Gastrocnemius medialis (tissue), 4 donors: ENCODE data around the gene CAPSL. TPM values are rescaled to one million over a fixed set of nuclear protein-coding genes. Genes with fewer than 3 reads are reported as not detected.
"Not testable (repeated sequence)": the region's sequence is repeated elsewhere in the genome, so short reads cannot be mapped to it uniquely, and the experiment has no call there.

Experiments used
- ATAC-seq, 2 donors: fragments of 150-250 bp; one replicate each; pipeline ENCODE4 v1.9.1; 2016
- DNase-seq, 2 donors: peaks; one replicate each; pipeline ENCODE4 v3.0.0-alpha.2; 2019
- H3K27ac ChIP-seq, 4 donors: fragments of 200-600 bp; sonication (generic); 1 replicate in 1 of 4; 2 replicates in 3 of 4; pipeline ENCODE4 v1.5.1; 2016 to 2018; ENCODE audit warnings: mild to moderate bottlenecking in 2 of 4, moderate library complexity in 1 of 4
- H3K27me3 ChIP-seq, 3 donors: fragments of 200-600 bp; sonication (generic) in 2 of 3; 1 replicate in 1 of 3; 2 replicates in 2 of 3; pipeline versions ENCODE4 v1.5.1 to v1.6.0; 2016 to 2019; ENCODE audit warnings: mild to moderate bottlenecking in 1 of 3, moderate library complexity in 1 of 3
- H3K36me3 ChIP-seq, 2 donors: fragments of 200-600 bp; sonication (generic) in 1 of 2; one replicate each; pipeline ENCODE4 v1.5.1; 2017 to 2018
- H3K4me1 ChIP-seq, 2 donors: fragments of 200-600 bp; sonication (generic) in 1 of 2; one replicate each; pipeline ENCODE4 v1.5.1; 2016 to 2017; ENCODE audit warnings: mild to moderate bottlenecking in 2 of 2
- H3K4me3 ChIP-seq, 4 donors: fragments of 200-600 bp; sonication (generic) in 3 of 4; 1 replicate in 1 of 4; 2 replicates in 3 of 4; pipeline ENCODE4 v1.5.1; 2016 to 2019; ENCODE audit warnings: mild to moderate bottlenecking in 2 of 4
- H3K9me3 ChIP-seq, 3 donors: fragments of 200-600 bp; sonication (generic) in 2 of 3; 1 replicate in 1 of 3; 2 replicates in 2 of 3; pipeline ENCODE4 v1.5.1; 2016 to 2019
- POLR2A ChIP-seq, 2 donors: fragments of 450-650 bp; IDR thresholded peaks; one replicate each; pipeline ENCODE4 v1.6.1; 2017; ENCODE audit warnings: antibody characterized with exemption in 2 of 2, mild to moderate bottlenecking in 2 of 2, moderate library complexity in 2 of 2
- in situ Hi-C, 4 donors: fragments of 200-750 bp; cut with MboI; loops; one replicate each; pipeline versions ENCODE4 v1.15.0 to v1.8.0; 2017; ENCODE audit warnings: low sequenced_read_pairs in 4 of 4
- intact Hi-C: fragments of 100-400 bp; cut with DNase I; formaldehyde crosslinking; loops from one replicate; pipeline ENCODE4 v1.15.1; 2023; ENCODE audit warnings: low total_unique reads
- total RNA-seq, 4 donors: library from RNA; depleted of rRNA; stranded (reverse); fragments of >200 nt; gene quantifications; one replicate each; pipeline versions ENCODE4 v1.1.0 to v1.2.3, GENCODE V29; 2016
- TF ChIP-seq, protein P1 (sequence below), 5 experiments: fragments of 450-650 bp in 3 of 5; fragments of 200-600 bp in 2 of 5; sonication (generic) in 2 of 5; IDR thresholded peaks in 4 of 5; conservative IDR thresholded peaks in 1 of 5; 1 replicate in 4 of 5; 2 replicates in 1 of 5; pipeline ENCODE4 v1.5.1; 2016 to 2019; ENCODE audit warnings: antibody characterized with exemption in 5 of 5, mild to moderate bottlenecking in 3 of 5, moderate library complexity in 3 of 5

CAPSL gene
- total RNA-seq, 4 donors from 2014 or later = not detected

DNA sequence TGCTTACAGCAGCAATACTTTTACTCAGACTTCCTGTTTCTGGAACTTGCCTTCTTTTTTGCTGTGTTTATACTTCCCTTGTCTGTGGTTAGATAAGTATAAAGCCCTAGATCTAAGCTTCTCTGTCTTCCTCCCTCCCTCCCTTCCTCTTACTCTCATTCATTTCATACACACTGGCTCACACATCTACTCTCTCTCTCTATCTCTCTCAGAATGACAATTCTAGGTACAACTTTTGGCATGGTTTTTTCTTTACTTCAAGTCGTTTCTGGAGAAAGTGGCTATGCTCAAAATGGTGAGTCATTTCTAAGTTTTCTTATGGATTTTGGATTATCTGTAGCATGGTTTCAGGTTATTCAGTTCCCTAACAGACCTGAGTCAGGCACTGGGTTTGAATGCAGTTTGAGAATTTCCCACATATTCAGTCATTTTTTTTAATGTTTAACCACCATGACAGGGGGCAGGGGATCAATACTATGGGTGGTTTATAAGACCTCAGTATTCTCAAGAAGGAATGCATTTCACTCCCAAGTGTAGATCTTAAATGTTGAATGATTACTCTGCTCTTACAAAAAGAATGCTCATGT is 81.6 kb downstream of the CAPSL start, which contains the start of gene IL7R:
IL7R (plus strand) TSS at position 127 of the 587 bp plus-strand sequence; CDS start at position 214, 87 bp downstream.
- Histone ChIP-seq H3K4me3 (no peak within 1 kb of the TSS), H3K4me1 (peaks cover 0 to 3% of the 10 kb centered on the region in 2 donors), H3K9me3 (no peaks in the 10 kb centered on the region), H3K27me3 (peaks cover 0 to 3% (median 0%) of the 10 kb centered on the region in 3 donors), H3K27ac (no peak within 1 kb of the TSS), H3K36me3 (no peaks in the 10 kb centered on the region)
- DNase-seq (no peak), ATAC-seq (no peak)
- in situ Hi-C loops (no loop called here), intact Hi-C loops (no loop called here)
- TF ChIP-seq, protein P1, sequence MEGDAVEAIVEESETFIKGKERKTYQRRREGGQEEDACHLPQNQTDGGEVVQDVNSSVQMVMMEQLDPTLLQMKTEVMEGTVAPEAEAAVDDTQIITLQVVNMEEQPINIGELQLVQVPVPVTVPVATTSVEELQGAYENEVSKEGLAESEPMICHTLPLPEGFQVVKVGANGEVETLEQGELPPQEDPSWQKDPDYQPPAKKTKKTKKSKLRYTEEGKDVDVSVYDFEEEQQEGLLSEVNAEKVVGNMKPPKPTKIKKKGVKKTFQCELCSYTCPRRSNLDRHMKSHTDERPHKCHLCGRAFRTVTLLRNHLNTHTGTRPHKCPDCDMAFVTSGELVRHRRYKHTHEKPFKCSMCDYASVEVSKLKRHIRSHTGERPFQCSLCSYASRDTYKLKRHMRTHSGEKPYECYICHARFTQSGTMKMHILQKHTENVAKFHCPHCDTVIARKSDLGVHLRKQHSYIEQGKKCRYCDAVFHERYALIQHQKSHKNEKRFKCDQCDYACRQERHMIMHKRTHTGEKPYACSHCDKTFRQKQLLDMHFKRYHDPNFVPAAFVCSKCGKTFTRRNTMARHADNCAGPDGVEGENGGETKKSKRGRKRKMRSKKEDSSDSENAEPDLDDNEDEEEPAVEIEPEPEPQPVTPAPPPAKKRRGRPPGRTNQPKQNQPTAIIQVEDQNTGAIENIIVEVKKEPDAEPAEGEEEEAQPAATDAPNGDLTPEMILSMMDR (IDR thresholded peaks at IDR 0.05 in 4 of 5, conservative IDR thresholded peaks at IDR 0.05 in 1 of 5) = no peak
- no peak for TF ChIP-seq POLR2A (IDR thresholded peaks at IDR 0.05)

DNA sequence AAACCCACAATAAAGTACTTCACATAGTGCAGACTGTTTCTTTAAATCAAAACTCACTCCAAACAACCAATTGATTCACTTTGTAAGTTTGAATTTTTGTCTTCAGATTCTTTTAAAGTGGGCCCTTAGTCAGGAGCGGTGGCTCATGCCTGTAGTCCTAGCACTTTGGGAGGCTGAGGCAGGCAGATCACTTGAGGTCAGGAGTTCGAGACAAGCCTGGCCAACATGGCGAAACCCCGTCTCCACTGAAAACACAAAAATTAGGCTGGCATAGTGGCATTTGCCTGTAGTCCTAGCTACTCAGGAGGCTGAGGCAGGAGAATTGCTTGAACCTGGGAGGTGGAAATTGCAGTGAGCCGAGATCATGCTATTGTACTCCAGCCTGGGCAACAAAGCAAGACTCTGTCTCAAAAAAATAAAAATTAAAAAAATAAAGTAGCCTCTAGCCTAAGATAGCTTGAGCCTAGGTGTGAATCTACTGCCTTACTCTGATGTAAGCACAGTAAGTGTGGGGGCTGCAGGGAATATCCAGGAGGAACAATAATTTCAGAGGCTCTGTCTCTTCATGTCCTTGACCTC is 82.1 kb downstream of the CAPSL start:
- intact Hi-C loops, in situ Hi-C loops, ATAC-seq, DNase-seq, H3K27me3 ChIP-seq, H3K4me1 ChIP-seq, H3K4me3 ChIP-seq, H3K36me3 ChIP-seq, H3K27ac ChIP-seq, H3K9me3 ChIP-seq: not testable (repeated sequence)

DNA sequence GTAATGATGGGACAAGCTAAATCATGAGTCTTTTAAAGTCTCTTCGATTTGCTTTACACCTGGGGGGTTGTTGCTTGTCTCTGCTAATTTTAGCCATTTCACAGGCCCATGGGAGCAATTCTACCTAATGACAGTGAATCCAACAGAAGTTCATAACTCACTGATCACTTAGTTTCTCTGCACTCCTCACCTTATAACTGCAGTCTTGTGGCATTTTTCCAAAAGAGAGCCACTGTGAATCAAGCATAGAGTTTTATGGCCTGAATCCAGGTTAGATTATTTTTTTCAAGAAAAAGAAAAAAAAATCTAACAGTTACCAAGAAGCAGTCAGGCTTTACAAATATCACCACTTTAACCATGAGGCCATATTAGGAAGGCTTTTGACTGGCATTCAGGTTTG is 83.2 kb downstream of the CAPSL start:
- no peak overlapping the region for H3K4me3 ChIP-seq
- no peaks in the 10 kb centered on the region for H3K36me3 ChIP-seq
- intact Hi-C loops = no loop called here
- peaks cover 0 to 10% of the 10 kb centered on the region in 2 donors for H3K4me1 ChIP-seq
- no peaks in the 10 kb centered on the region for H3K9me3 ChIP-seq
- TF ChIP-seq POLR2A (IDR thresholded peaks at IDR 0.05) = no peak
- TF ChIP-seq, protein P1 (IDR thresholded peaks at IDR 0.05 in 4 of 5, conservative IDR thresholded peaks at IDR 0.05 in 1 of 5) = no peak
- no peak for ATAC-seq
- H3K27me3 ChIP-seq = peaks cover 0 to 3% (median 0%) of the 10 kb centered on the region in 3 donors
- peak overlapping the region in 1 of 4 donors; percentile 24 for H3K27ac ChIP-seq
- no peak for DNase-seq
- in situ Hi-C loops = no loop called here

Other genes with a start within 250 kb of the CAPSL start
- 1 to 10 TPM in 1 of 4 donors, under 1 TPM in 3; 0.29 to 1.0 (median 0.72) TPM for gene IL7R, start 81.7 kb downstream of the CAPSL start, total RNA-seq
- 1 to 10 TPM in 2 of 4 donors, under 1 TPM in 2; 0.42 to 4.6 (median 2.1) TPM for gene UGT3A1, start 52.8 kb upstream of the CAPSL start, total RNA-seq
- gene UGT3A2, start 128.3 kb upstream of the CAPSL start, total RNA-seq = not detected
- gene LMBRD2, start 213.3 kb upstream of the CAPSL start, total RNA-seq = 10 to 100 TPM; 12.2 to 29.0 (median 21.3) TPM
- gene SKP2, start 213.5 kb upstream of the CAPSL start, total RNA-seq = 1 to 10 TPM; 2.8 to 6.7 (median 3.1) TPM